B cell (primary cell): Measurements from ENCODE around the gene LRRC14B.

ENCODE experiments used
- EZH2 ChIP-seq: IDR thresholded peaks from 2 replicates; pipeline ENCODE4 v1.6.1; 2012; ENCODE audit warnings: borderline replicate concordance, low read depth, mild to moderate bottlenecking, moderate library complexity, low read length; ENCODE audit not compliant: insufficient read depth, poor library complexity, severe bottlenecking
- TF ChIP-seq, protein P1 (sequence below): fragments of 200-600 bp; IDR thresholded peaks from one replicate; pipeline ENCODE4 v1.8.0; 2022; ENCODE audit warnings: antibody characterized with exemption, mild to moderate bottlenecking

GRCh38 chr5:180286-180918 is 10.9 kb upstream of the LRRC14B start:
- TF ChIP-seq, protein P1, sequence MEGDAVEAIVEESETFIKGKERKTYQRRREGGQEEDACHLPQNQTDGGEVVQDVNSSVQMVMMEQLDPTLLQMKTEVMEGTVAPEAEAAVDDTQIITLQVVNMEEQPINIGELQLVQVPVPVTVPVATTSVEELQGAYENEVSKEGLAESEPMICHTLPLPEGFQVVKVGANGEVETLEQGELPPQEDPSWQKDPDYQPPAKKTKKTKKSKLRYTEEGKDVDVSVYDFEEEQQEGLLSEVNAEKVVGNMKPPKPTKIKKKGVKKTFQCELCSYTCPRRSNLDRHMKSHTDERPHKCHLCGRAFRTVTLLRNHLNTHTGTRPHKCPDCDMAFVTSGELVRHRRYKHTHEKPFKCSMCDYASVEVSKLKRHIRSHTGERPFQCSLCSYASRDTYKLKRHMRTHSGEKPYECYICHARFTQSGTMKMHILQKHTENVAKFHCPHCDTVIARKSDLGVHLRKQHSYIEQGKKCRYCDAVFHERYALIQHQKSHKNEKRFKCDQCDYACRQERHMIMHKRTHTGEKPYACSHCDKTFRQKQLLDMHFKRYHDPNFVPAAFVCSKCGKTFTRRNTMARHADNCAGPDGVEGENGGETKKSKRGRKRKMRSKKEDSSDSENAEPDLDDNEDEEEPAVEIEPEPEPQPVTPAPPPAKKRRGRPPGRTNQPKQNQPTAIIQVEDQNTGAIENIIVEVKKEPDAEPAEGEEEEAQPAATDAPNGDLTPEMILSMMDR, result no peak
- no peak for TF ChIP-seq EZH2
